Lower leg skin (tissue), 3 donors: Measurements from ENCODE around the gene RBM41.

Experiments used
- POLR2A ChIP-seq, 2 donors: fragments of 450-650 bp; IDR thresholded peaks; one replicate each; pipeline ENCODE4 v1.6.1; 2016 to 2017; ENCODE audit warnings: antibody characterized with exemption in 2 of 2, mild to moderate bottlenecking in 1 of 2, moderate library complexity in 1 of 2
- TF ChIP-seq, protein P1 (sequence below), 3 donors: fragments of 450-650 bp; IDR thresholded peaks; one replicate each; pipeline ENCODE4 v1.5.1; 2016; ENCODE audit warnings: antibody characterized with exemption in 3 of 3, mild to moderate bottlenecking in 3 of 3, moderate library complexity in 2 of 3

DNA sequence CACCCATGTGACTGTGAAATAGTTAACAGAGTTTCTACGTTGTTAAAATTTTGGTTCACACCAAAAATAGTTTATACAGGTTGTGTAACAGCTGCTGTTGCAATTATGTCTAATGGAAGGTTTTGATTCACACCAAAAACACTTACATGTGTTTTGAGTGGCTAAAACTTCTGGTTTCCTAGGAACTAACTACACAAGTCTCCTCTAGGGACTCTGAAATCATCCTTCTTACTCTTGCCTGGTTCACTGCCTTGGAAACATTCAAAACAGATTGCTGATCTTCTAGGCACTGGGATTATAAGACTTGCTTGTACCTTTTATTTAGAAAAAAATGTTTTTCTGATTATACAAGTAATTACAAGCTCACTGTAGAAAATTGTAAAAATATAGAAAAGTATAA lies 103.7 kb downstream of the RBM41 start:
- no peak for TF ChIP-seq POLR2A (IDR thresholded peaks at IDR 0.05)
- TF ChIP-seq, protein P1, sequence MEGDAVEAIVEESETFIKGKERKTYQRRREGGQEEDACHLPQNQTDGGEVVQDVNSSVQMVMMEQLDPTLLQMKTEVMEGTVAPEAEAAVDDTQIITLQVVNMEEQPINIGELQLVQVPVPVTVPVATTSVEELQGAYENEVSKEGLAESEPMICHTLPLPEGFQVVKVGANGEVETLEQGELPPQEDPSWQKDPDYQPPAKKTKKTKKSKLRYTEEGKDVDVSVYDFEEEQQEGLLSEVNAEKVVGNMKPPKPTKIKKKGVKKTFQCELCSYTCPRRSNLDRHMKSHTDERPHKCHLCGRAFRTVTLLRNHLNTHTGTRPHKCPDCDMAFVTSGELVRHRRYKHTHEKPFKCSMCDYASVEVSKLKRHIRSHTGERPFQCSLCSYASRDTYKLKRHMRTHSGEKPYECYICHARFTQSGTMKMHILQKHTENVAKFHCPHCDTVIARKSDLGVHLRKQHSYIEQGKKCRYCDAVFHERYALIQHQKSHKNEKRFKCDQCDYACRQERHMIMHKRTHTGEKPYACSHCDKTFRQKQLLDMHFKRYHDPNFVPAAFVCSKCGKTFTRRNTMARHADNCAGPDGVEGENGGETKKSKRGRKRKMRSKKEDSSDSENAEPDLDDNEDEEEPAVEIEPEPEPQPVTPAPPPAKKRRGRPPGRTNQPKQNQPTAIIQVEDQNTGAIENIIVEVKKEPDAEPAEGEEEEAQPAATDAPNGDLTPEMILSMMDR (IDR thresholded peaks at IDR 0.05), result no peak
